Activated CD4-positive, alpha-beta T cell treated with anti-CD3 and anti-CD28 coated beads for 36 hours (primary cell): ENCODE results near the gene CANT1. TPM values are rescaled to one million over a fixed set of nuclear protein-coding genes. Genes with fewer than 3 reads are reported as not detected.

Source experiments
- ATAC-seq: fragments of 200-7000 bp; cut with Tn5 transposase; one replicate; pipeline ENCODE4 v1.10.0; 2021; ENCODE audit warnings: mild to moderate bottlenecking, moderate library complexity
- CTCF ChIA-PET: fragments of 350-600 bp; sonication (Branson Sonifier 250); formaldehyde crosslinking; loops from one replicate; lab custom pipeline; 2021; ENCODE audit warnings: antibody characterized with exemption; lab: Charles Lee
- POLR2A ChIA-PET: fragments of 350-600 bp; sonication (Branson Sonifier 250); formaldehyde crosslinking; loops from one replicate; lab custom pipeline; 2021; ENCODE audit warnings: antibody characterized with exemption, inconsistent platforms; lab: Charles Lee
- DNase-seq: peaks from one replicate; pipeline ENCODE4 v3.0.0-alpha.2; 2020
- H3K27ac Mint-ChIP-seq: one replicate; pipeline ENCODE4 v1.8.0; 2021; ENCODE audit warnings: mixed read lengths
- H3K27me3 Mint-ChIP-seq: one replicate; pipeline ENCODE4 v1.8.0; 2021; ENCODE audit warnings: mixed read lengths
- H3K36me3 Mint-ChIP-seq: one replicate; pipeline ENCODE4 v1.8.0; 2021; ENCODE audit warnings: low read depth, mixed read lengths
- H3K4me1 Mint-ChIP-seq: one replicate; pipeline ENCODE4 v1.8.0; 2021; ENCODE audit warnings: mixed read lengths
- H3K4me3 Mint-ChIP-seq: one replicate; pipeline ENCODE4 v1.8.0; 2021; ENCODE audit warnings: mild to moderate bottlenecking, moderate library complexity, mixed read lengths
- H3K9me3 Mint-ChIP-seq: one replicate; pipeline ENCODE4 v1.8.0; 2021; ENCODE audit warnings: low read depth, mixed read lengths
- intact Hi-C, 2 experiments: fragments of 100-400 bp; cut with DNase I in 1 of 2; cut with micrococcal nuclease in 1 of 2; formaldehyde crosslinking; loops; one replicate each; pipeline versions ENCODE4 v1.14.2 to v1.15.1; 2022 to 2024; cut with DNase I, micrococcal nuclease
- total RNA-seq, 2 experiments: library from RNA; stranded (reverse); gene quantifications; one replicate each; pipeline ENCODE4 v1.2.3, GENCODE V29; 2021

CANT1 gene
- total RNA-seq, 2 experiments from 2014 or later = 44.0 to 52.9 TPM

- POLR2A ChIA-PET = no interaction called here
- no peak overlapping the region for H3K4me3 Mint-ChIP-seq
- ATAC-seq = no peak
Measured at GRCh38 chr17:79043191-79043930, 33.8 kb upstream of the CANT1 start.

GRCh38 chr17:79042421-79043190 is 33.0 kb upstream of the CANT1 start:
- Mint-ChIP-seq H3K27ac (no peak overlapping the region), H3K9me3 (peaks cover 3% of the 10 kb centered on the region), H3K36me3 (no peaks in the 10 kb centered on the region), H3K4me3 (no peak overlapping the region), H3K27me3 (peaks cover 7% of the 10 kb centered on the region), H3K4me1 (no peaks in the 10 kb centered on the region)
- intact Hi-C loops = loop anchor here in 1 of 2 experiments (1.0 kb wide), 2 partner anchors 23 to 56 kb away; no protein-coding TSS in a partner anchor
- DNase-seq (peak; percentile 73), ATAC-seq (peak; percentile 42)
- ChIA-PET POLR2A (no interaction called here), CTCF (interaction anchor here (0.7 to 1.1 kb wide), 3 partner anchors 17 to 346 kb away, joined by 3 to 4 read pairs (median 4); no protein-coding TSS in a partner anchor)

More at GRCh38 chr17:79043191-79043930, 33.8 kb upstream of the CANT1 start:
- Mint-ChIP-seq H3K9me3 (peaks cover 3% of the 10 kb centered on the region), H3K27me3 (peaks cover 7% of the 10 kb centered on the region), H3K27ac (no peak overlapping the region), H3K36me3 (no peaks in the 10 kb centered on the region), H3K4me1 (no peaks in the 10 kb centered on the region)
- CTCF ChIA-PET = interaction anchor here (0.7 to 2.6 kb wide), 5 partner anchors 10 to 349 kb away, joined by 3 to 19 read pairs (median 4); partner anchors contain the start of gene ENGASE
- intact Hi-C loops = no loop called here
- no peak for DNase-seq

- Mint-ChIP-seq H3K27me3 (peaks cover 7% of the 10 kb centered on the region), H3K36me3 (no peaks in the 10 kb centered on the region), H3K9me3 (peaks cover 3% of the 10 kb centered on the region), H3K27ac (no peak overlapping the region), H3K4me3 (no peak overlapping the region), H3K4me1 (no peaks in the 10 kb centered on the region)
- no peak for ATAC-seq
- intact Hi-C loops = loop anchor here in 1 of 2 experiments (1.0 kb wide), 2 partner anchors 23 to 56 kb away; no protein-coding TSS in a partner anchor
- CTCF ChIA-PET = interaction anchor here (0.7 to 1.1 kb wide), 4 partner anchors 16 to 346 kb away, joined by 3 to 4 read pairs (median 4); no protein-coding TSS in a partner anchor
- no peak for DNase-seq
- POLR2A ChIA-PET = no interaction called here
Measured at GRCh38 chr17:79041723-79042420, 32.3 kb upstream of the CANT1 start.

- Mint-ChIP-seq H3K36me3 (no peaks in the 10 kb centered on the region), H3K4me1 (no peaks in the 10 kb centered on the region), H3K4me3 (no peak overlapping the region), H3K27ac (no peak overlapping the region), H3K27me3 (peaks cover 7% of the 10 kb centered on the region), H3K9me3 (peaks cover 3% of the 10 kb centered on the region)
- intact Hi-C loops = no loop called here
- POLR2A ChIA-PET = no interaction called here
- CTCF ChIA-PET = interaction anchor here (0.6 to 1.4 kb wide), 6 partner anchors 11 to 1952 kb away, joined by 3 to 4 read pairs (median 4); no protein-coding TSS in a partner anchor
- DNase-seq (no peak), ATAC-seq (no peak)
Measured at GRCh38 chr17:79041041-79041570, 31.5 kb upstream of the CANT1 start.

GRCh38 chr17:79039886-79040285 is 30.3 kb upstream of the CANT1 start:
- no peaks in the 10 kb centered on the region for H3K36me3 Mint-ChIP-seq
- ATAC-seq = no peak
- no peaks in the 10 kb centered on the region for H3K4me1 Mint-ChIP-seq
- DNase-seq = no peak
- ChIA-PET CTCF (interaction anchor here (1.4 kb wide), 1 partner anchor 43 kb away, joined by 3 read pairs; no protein-coding TSS in a partner anchor), POLR2A (no interaction called here)
- peaks cover 3% of the 10 kb centered on the region for H3K9me3 Mint-ChIP-seq
- H3K27me3 Mint-ChIP-seq = peaks cover 2% of the 10 kb centered on the region
- no peak overlapping the region for H3K4me3 Mint-ChIP-seq
- intact Hi-C loops = no loop called here
- H3K27ac Mint-ChIP-seq = no peak overlapping the region

GRCh38 chr17:79039171-79039570 is 29.6 kb upstream of the CANT1 start:
- Mint-ChIP-seq H3K4me1 (no peaks in the 10 kb centered on the region), H3K36me3 (no peaks in the 10 kb centered on the region), H3K27ac (no peak overlapping the region), H3K4me3 (no peak overlapping the region), H3K9me3 (peaks cover 3% of the 10 kb centered on the region), H3K27me3 (no peaks in the 10 kb centered on the region)
- ChIA-PET POLR2A (no interaction called here), CTCF (no interaction called here)
- intact Hi-C loops = no loop called here
- no peak for ATAC-seq
- no peak for DNase-seq

- Mint-ChIP-seq H3K36me3 (no peaks in the 10 kb centered on the region), H3K27me3 (no peaks in the 10 kb centered on the region), H3K4me1 (no peaks in the 10 kb centered on the region), H3K4me3 (no peak overlapping the region), H3K27ac (no peak overlapping the region), H3K9me3 (peaks cover 3% of the 10 kb centered on the region)
- no peak for ATAC-seq
- DNase-seq = no peak
- CTCF ChIA-PET = no interaction called here
- POLR2A ChIA-PET = no interaction called here
- intact Hi-C loops = no loop called here
Measured at GRCh38 chr17:79038545-79039135, 29.1 kb upstream of the CANT1 start.

GRCh38 chr17:79036596-79036995 is 27.0 kb upstream of the CANT1 start:
- H3K36me3 Mint-ChIP-seq = no peaks in the 10 kb centered on the region
- H3K27ac Mint-ChIP-seq = no peak overlapping the region
- ChIA-PET POLR2A (no interaction called here), CTCF (interaction anchor here (0.6 to 1.7 kb wide), 7 partner anchors 9 to 31 kb away, joined by 3 to 5 read pairs (median 4); no protein-coding TSS in a partner anchor)
- no peak overlapping the region for H3K4me3 Mint-ChIP-seq
- intact Hi-C loops = no loop called here
- no peaks in the 10 kb centered on the region for H3K4me1 Mint-ChIP-seq
- H3K9me3 Mint-ChIP-seq = no peaks in the 10 kb centered on the region
- no peak for DNase-seq
- ATAC-seq = no peak
- H3K27me3 Mint-ChIP-seq = peaks cover 2% of the 10 kb centered on the region

GRCh38 chr17:79036181-79036580 is 26.6 kb upstream of the CANT1 start:
- POLR2A ChIA-PET = no interaction called here
- Mint-ChIP-seq H3K4me1 (no peaks in the 10 kb centered on the region), H3K36me3 (no peaks in the 10 kb centered on the region)

GRCh38 chr17:79035686-79036085 is 26.1 kb upstream of the CANT1 start:
- H3K4me3 Mint-ChIP-seq = no peak overlapping the region
- H3K9me3 Mint-ChIP-seq = no peaks in the 10 kb centered on the region
- H3K27ac Mint-ChIP-seq = no peak overlapping the region
- no peaks in the 10 kb centered on the region for H3K4me1 Mint-ChIP-seq
- ChIA-PET CTCF (interaction anchor here (0.7 to 1.7 kb wide), 7 partner anchors 10 to 576 kb away, joined by 3 to 5 read pairs (median 3); no protein-coding TSS in a partner anchor), POLR2A (no interaction called here)
- ATAC-seq (no peak), DNase-seq (no peak)
- H3K36me3 Mint-ChIP-seq = no peaks in the 10 kb centered on the region
- peaks cover 2% of the 10 kb centered on the region for H3K27me3 Mint-ChIP-seq
- intact Hi-C loops = no loop called here

More at GRCh38 chr17:79036181-79036580, 26.6 kb upstream of the CANT1 start:
- Mint-ChIP-seq H3K27me3 (peaks cover 2% of the 10 kb centered on the region), H3K27ac (no peak overlapping the region), H3K4me3 (no peak overlapping the region), H3K9me3 (no peaks in the 10 kb centered on the region)
- no peak for ATAC-seq
- CTCF ChIA-PET = interaction anchor here (0.7 to 1.7 kb wide), 7 partner anchors 9 to 575 kb away, joined by 3 to 5 read pairs (median 3); no protein-coding TSS in a partner anchor
- intact Hi-C loops = no loop called here
- DNase-seq = no peak
